OCI-LY3 (cell line): ENCODE results near the gene WWOX.

Experiments
- EZH2phosphoT487 ChIP-seq: fragments of 200-600 bp; shearing (Covaris generic); IDR thresholded peaks from 2 replicates; pipeline ENCODE4 v1.6.1; 2018; ENCODE audit warnings: antibody characterized with exemption, mixed run types, low read depth
- TF ChIP-seq, protein P1 (sequence below): fragments of 200-600, 300-600 bp; sonication (generic); IDR thresholded peaks from 2 replicates; pipeline ENCODE4 v1.5.1; 2014; ENCODE audit warnings: antibody characterized with exemption, low read length, low read depth

DNA sequence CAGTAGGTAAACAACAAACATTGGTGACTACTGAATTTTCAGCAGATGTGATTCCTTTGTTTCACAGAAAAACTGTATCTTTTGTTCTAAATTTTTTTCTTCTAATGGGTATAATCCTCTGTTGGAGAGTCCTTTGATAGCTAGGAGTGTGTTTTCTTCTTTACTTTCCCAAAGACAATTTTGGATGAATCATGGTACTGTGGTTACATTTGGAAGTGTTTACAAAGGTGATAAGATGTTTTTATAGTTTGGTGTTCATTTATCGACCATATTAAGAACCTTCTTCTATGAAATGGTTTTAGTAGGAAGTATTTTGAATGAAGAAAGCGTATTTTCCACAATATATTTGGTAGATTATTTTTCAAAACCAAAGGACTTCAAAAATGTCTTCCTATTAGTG lies 333.7 kb downstream of the WWOX start:
- TF ChIP-seq, protein P1, sequence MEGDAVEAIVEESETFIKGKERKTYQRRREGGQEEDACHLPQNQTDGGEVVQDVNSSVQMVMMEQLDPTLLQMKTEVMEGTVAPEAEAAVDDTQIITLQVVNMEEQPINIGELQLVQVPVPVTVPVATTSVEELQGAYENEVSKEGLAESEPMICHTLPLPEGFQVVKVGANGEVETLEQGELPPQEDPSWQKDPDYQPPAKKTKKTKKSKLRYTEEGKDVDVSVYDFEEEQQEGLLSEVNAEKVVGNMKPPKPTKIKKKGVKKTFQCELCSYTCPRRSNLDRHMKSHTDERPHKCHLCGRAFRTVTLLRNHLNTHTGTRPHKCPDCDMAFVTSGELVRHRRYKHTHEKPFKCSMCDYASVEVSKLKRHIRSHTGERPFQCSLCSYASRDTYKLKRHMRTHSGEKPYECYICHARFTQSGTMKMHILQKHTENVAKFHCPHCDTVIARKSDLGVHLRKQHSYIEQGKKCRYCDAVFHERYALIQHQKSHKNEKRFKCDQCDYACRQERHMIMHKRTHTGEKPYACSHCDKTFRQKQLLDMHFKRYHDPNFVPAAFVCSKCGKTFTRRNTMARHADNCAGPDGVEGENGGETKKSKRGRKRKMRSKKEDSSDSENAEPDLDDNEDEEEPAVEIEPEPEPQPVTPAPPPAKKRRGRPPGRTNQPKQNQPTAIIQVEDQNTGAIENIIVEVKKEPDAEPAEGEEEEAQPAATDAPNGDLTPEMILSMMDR: no peak
- TF ChIP-seq EZH2phosphoT487: no peak
